Karpas-422 (cell line): ENCODE results near the gene TCP11. TPM values are rescaled to one million over a fixed set of nuclear protein-coding genes. Genes with fewer than 3 reads are reported as not detected.
"Not testable (repeated sequence)": the region's sequence is repeated elsewhere in the genome, so short reads cannot be mapped to it uniquely, and the experiment has no call there.

ENCODE experiments used
- DNase-seq: peaks from one replicate; pipeline ENCODE4 v3.0.0-alpha.2; 2015
- H2AFZ ChIP-seq: fragments of 200-600 bp; sonication (generic); 2 replicates; pipeline ENCODE4 v1.6.1; 2014; ENCODE audit warnings: antibody characterized with exemption, low read length, mixed read lengths
- H3K27ac ChIP-seq: fragments of 200-600 bp; sonication (generic); 2 replicates; pipeline ENCODE4 v1.5.1; 2014; ENCODE audit warnings: mild to moderate bottlenecking, low read length, moderate library complexity
- H3K27me3 ChIP-seq: fragments of 200-600 bp; sonication (generic); 2 replicates; pipeline ENCODE4 v1.6.1; 2014; ENCODE audit warnings: low read length, mixed read lengths
- H3K36me3 ChIP-seq: fragments of 200-600 bp; sonication (generic); 2 replicates; pipeline ENCODE4 v1.6.1; 2014; ENCODE audit warnings: low read length, mixed read lengths; ENCODE audit not compliant: insufficient read depth
- H3K4me1 ChIP-seq: fragments of 200-600 bp; sonication (generic); 2 replicates; pipeline ENCODE4 v1.6.1; 2014; ENCODE audit warnings: mild to moderate bottlenecking, low read length, mixed read lengths
- H3K4me2 ChIP-seq: fragments of 200-600 bp; sonication (generic); 2 replicates; pipeline ENCODE4 v1.6.1; 2014; ENCODE audit warnings: low read length, low read depth, mild to moderate bottlenecking; ENCODE audit not compliant: poor library complexity, severe bottlenecking
- H3K4me3 ChIP-seq: fragments of 200-600 bp; sonication (generic); 2 replicates; pipeline ENCODE4 v1.5.1; 2014; ENCODE audit warnings: mild to moderate bottlenecking, antibody characterized with exemption, low read length, mixed read lengths
- H3K79me2 ChIP-seq: fragments of 200-600 bp; sonication (generic); 2 replicates; pipeline ENCODE4 v1.6.1; 2014; ENCODE audit warnings: mild to moderate bottlenecking, low read length, mixed read lengths
- H3K9ac ChIP-seq: fragments of 200-600 bp; sonication (generic); 2 replicates; pipeline ENCODE4 v1.6.0; 2014; ENCODE audit warnings: low read length
- H3K9me2 ChIP-seq: fragments of 200-600 bp; sonication (generic), shearing (Covaris generic); replicated peaks from 2 replicates; pipeline ENCODE4 v1.6.0; 2014; ENCODE audit warnings: mild to moderate bottlenecking, low read length, moderate library complexity; ENCODE audit not compliant: insufficient read depth
- H3K9me3 ChIP-seq: fragments of 300-700, 200-600 bp; sonication (generic); 2 replicates; pipeline ENCODE4 v1.6.1; 2014; ENCODE audit warnings: low read length, mixed read lengths
- H4K20me1 ChIP-seq: fragments of 200-600 bp; sonication (generic); 2 replicates; pipeline ENCODE4 v1.6.1; 2014; ENCODE audit warnings: mild to moderate bottlenecking, antibody characterized with exemption, low read length, low read depth; ENCODE audit not compliant: insufficient read depth
- total RNA-seq: library from RNA; depleted of rRNA; stranded (reverse); fragments of >200 nt; shearing (Covaris generic); gene quantifications from 2 replicates; pipeline ENCODE4 v1.2.3, GENCODE V29; 2014; ENCODE audit warnings: low replicate concordance

TCP11 gene
- total RNA-seq, 1 experiment from 2014 or later: not detected

DNA sequence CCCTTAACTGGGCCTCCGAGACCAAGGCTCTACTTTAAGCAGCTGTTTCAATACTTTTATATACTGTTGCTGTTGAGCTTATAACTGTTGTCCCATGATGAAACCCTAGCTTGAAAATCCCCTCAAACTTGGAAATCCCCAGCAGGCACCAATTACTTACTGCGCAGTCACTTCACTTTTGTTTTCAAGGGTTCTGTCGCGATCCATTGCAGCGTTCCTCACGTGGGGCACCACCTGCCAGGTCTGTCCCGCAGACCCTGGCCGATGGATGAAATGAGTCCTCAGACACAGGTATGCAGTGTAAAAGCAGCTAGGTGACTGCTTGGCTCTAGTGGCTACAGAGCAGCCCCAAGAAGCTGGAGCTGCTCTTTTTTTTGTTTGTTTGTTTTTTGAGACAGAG is 33.9 kb downstream of the TCP11 start:
- H3K4me2 ChIP-seq, H3K4me1 ChIP-seq, H3K9ac ChIP-seq, H3K4me3 ChIP-seq, H3K9me2 ChIP-seq, DNase-seq, H3K27me3 ChIP-seq, H3K36me3 ChIP-seq, H4K20me1 ChIP-seq, H3K9me3 ChIP-seq, H3K79me2 ChIP-seq, H3K27ac ChIP-seq, H2AFZ ChIP-seq: not testable (repeated sequence)

DNA sequence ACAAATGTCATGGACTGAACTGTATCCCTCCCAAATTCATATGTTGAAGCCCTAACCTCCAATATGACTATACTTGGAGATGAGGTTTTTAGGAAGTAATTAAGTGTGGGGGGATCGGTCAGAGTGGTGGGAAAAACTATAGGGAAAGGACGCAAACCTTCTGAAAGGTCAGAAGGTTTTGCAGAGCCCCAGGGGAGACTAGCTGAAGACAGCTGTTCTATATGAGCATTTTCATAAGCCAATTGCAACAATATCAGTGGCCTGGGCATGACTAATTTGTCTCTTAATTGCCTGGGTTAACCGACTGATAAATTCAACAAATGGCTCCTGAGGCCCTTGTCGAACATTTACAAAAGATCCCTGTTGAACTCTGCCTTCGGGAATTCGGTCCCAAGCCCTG is 35.1 kb downstream of the TCP11 start:
- H3K9me3 ChIP-seq, H3K27me3 ChIP-seq, H4K20me1 ChIP-seq, DNase-seq, H3K4me1 ChIP-seq, H3K4me3 ChIP-seq, H3K36me3 ChIP-seq, H3K79me2 ChIP-seq, H3K27ac ChIP-seq, H3K4me2 ChIP-seq, H3K9ac ChIP-seq, H3K9me2 ChIP-seq, H2AFZ ChIP-seq: not testable (repeated sequence)

DNA sequence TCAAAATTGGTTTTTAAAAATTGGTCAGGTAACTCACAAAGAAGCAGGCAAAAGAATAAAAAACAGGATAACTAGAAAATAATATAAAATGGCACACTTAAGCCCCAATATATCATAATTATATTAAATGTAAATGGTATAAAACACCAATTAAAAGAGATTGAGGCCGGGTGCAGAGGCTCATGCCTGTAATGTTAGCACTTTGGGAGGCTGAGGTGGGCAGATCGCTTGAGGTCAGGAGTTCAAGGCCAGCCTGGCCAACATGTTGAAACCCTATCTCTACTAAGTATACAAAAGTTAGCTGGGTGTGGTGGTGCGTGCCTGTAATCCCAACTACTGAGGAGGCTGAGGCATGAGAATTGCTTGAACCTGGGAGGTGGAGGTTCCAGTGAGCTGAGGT is 36.1 kb downstream of the TCP11 start:
- Histone ChIP-seq H3K4me1 (no peaks in the 10 kb centered on the region), H3K4me2 (no peak overlapping the region), H3K4me3 (no peak overlapping the region), H3K9me3 (no peaks in the 10 kb centered on the region), H3K79me2 (no peaks in the 10 kb centered on the region), H2AFZ (no peak overlapping the region), H3K9ac (no peak overlapping the region), H4K20me1 (no peaks in the 10 kb centered on the region), H3K9me2 (no peaks in the 10 kb centered on the region), H3K36me3 (no peaks in the 10 kb centered on the region), H3K27me3 (no peaks in the 10 kb centered on the region), H3K27ac (no peak overlapping the region)
- no peak for DNase-seq

DNA sequence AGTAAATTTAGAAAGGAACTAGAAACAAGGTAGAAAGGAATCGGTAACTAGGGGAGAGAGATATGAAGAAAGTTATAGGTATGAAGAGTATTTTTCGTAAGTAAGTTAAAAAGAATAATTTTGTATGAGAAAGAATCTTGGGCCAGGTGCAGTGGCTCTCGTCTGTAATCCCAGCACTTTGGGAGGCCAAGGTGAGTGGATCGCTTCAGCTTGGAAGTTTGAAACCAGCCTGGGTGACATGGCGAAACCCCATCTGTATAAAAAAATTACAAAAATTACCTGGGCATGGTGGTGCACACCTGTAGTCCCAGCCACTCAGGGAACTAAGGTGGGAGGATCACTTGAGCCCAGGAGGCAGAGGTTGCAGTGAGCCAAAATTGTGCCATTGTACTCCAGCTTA is 42.0 kb downstream of the TCP11 start:
- Histone ChIP-seq H3K27me3 (no peaks in the 10 kb centered on the region), H3K27ac (no peak overlapping the region), H3K4me1 (no peaks in the 10 kb centered on the region), H2AFZ (no peak overlapping the region), H4K20me1 (no peaks in the 10 kb centered on the region), H3K36me3 (no peaks in the 10 kb centered on the region), H3K79me2 (no peaks in the 10 kb centered on the region), H3K4me2 (no peak overlapping the region), H3K9me2 (no peaks in the 10 kb centered on the region), H3K4me3 (no peak overlapping the region), H3K9me3 (no peaks in the 10 kb centered on the region), H3K9ac (no peak overlapping the region)
- DNase-seq: no peak

DNA sequence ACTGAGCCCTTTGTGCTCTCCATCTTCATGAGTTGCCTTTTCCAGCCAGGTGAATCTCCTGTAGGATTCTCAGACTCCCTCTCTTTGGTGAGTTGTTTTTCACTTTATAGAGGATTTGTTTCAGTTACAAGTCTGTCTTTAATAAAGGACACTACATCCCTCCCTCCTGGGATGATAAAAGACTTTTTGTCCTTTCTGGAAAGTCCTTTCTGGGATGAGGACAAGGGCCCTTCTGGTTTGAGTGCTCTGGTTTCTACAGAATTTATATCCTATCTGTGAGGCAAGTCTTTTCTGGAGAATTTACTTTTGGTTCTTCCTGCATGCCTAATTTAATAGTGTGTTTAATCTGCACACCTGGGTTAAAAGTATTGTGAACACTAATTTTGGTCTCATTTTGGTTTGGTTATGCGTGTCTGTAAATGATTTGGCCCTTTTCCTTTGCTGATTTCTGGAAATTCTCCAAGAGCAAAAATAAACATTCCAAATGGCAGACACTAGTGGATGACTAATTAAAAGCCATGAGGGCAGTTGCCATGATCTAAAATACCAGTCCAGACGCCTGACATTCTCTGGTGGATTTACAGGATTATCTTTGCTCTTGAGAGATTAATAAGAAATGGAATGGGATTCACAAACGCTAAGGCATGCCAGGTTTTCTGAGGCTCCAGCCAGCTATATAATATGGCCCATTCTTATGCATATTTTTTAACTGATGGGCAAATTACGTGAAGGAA is 44.8 kb downstream of the TCP11 start:
- H3K4me3 ChIP-seq: no peak overlapping the region
- no peak overlapping the region for H3K27ac ChIP-seq
- no peaks in the 10 kb centered on the region for H3K4me1 ChIP-seq
- no peak overlapping the region for H3K9ac ChIP-seq
- H3K9me2 ChIP-seq: no peaks in the 10 kb centered on the region
- H4K20me1 ChIP-seq: no peaks in the 10 kb centered on the region
- H3K36me3 ChIP-seq: no peaks in the 10 kb centered on the region
- no peak for DNase-seq
- no peaks in the 10 kb centered on the region for H3K79me2 ChIP-seq
- no peak overlapping the region for H3K4me2 ChIP-seq
- H3K9me3 ChIP-seq: no peaks in the 10 kb centered on the region
- H3K27me3 ChIP-seq: no peaks in the 10 kb centered on the region
- H2AFZ ChIP-seq: no peak overlapping the region

DNA sequence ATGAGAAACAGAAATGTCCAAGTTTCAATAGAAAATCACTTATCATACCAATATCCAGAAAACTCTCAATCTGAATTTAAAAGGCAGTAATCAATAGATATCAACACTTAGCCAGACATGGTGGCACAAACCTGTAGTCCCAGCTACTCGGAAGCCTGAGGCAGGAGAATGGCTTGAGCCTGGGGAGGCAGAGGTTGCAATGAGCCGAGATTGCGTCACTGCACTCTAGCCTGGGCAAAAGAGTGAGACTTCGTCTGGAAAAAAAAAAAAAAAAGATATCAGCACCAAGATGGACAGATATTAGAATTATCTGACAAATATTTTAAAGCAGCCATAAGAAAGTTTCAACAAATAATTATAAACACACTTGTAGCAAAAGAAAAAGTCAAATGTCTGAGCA is 47.0 kb downstream of the TCP11 start:
- no peak for DNase-seq
- H3K27ac ChIP-seq: no peak overlapping the region
- no peaks in the 10 kb centered on the region for H3K9me3 ChIP-seq
- no peaks in the 10 kb centered on the region for H3K36me3 ChIP-seq
- no peaks in the 10 kb centered on the region for H3K79me2 ChIP-seq
- no peaks in the 10 kb centered on the region for H3K9me2 ChIP-seq
- H3K4me2 ChIP-seq: no peak overlapping the region
- H3K27me3 ChIP-seq: no peaks in the 10 kb centered on the region
- H3K4me1 ChIP-seq: no peaks in the 10 kb centered on the region
- H3K4me3 ChIP-seq: no peak overlapping the region
- H3K9ac ChIP-seq: no peak overlapping the region
- no peak overlapping the region for H2AFZ ChIP-seq
- H4K20me1 ChIP-seq: no peaks in the 10 kb centered on the region

DNA sequence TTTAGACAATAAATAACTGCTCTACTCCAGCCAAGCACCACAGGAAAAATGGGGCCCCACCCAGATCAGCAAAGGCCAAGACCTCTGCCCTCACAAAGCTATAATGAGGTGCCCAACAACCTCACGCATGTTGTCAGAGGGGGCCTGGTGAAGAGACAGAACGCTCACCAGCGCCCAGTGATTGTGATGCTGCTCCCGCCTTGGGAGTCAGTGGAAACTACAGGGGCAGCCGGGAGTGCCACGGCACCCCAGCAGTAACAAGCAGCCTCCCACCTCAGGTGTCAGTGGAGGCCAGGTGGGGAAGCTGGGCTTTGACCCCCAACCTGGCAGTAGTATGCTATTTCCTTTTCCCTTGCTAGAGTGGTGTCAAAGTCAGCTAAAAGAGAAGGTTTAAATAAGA is 47.4 kb downstream of the TCP11 start:
- Histone ChIP-seq H3K4me2 (no peak overlapping the region), H3K9ac (no peak overlapping the region), H3K79me2 (no peaks in the 10 kb centered on the region), H3K4me3 (no peak overlapping the region), H3K9me3 (no peaks in the 10 kb centered on the region), H4K20me1 (no peaks in the 10 kb centered on the region), H3K27ac (no peak overlapping the region), H3K36me3 (no peaks in the 10 kb centered on the region), H3K27me3 (no peaks in the 10 kb centered on the region), H3K4me1 (no peaks in the 10 kb centered on the region), H3K9me2 (no peaks in the 10 kb centered on the region), H2AFZ (no peak overlapping the region)
- no peak for DNase-seq

DNA sequence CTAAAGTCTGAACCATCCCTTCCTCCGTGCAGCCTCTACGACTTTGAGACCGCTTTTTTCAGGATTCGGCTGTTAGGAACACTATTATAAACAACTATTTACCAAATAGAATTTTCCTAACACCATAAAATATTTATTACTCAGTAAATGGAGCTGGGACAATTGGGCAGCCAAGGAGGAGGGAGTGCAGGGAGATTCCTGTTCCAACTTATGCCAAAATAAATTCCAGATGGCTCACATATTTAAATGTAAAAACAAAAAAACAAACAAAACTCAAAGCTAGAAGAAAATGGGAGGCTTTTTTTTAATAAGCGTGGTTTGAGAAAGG is 48.1 kb downstream of the TCP11 start:
- Histone ChIP-seq H3K4me2 (no peak overlapping the region), H3K27ac (no peak overlapping the region), H3K27me3 (no peaks in the 10 kb centered on the region), H3K79me2 (no peaks in the 10 kb centered on the region), H3K4me1 (no peaks in the 10 kb centered on the region), H3K9ac (no peak overlapping the region), H3K9me3 (no peaks in the 10 kb centered on the region), H3K4me3 (no peak overlapping the region), H4K20me1 (no peaks in the 10 kb centered on the region), H2AFZ (no peak overlapping the region), H3K9me2 (no peaks in the 10 kb centered on the region), H3K36me3 (no peaks in the 10 kb centered on the region)
- no peak for DNase-seq
